SU-DHL-6 (cell line): Measurements from ENCODE around the gene ARFGAP3.

Experiments used
- EZH2phosphoT487 ChIP-seq: fragments of 200-600 bp; sonication (generic), shearing (Covaris generic); conservative IDR thresholded peaks from 2 replicates; pipeline ENCODE4 v1.6.1; 2018; ENCODE audit warnings: mild to moderate bottlenecking, antibody characterized with exemption, low read length, moderate library complexity, mixed read lengths
- TF ChIP-seq, protein P1 (sequence below): fragments of 200-600 bp; sonication (generic); IDR thresholded peaks from one replicate; pipeline ENCODE4 v1.5.1; 2017; ENCODE audit warnings: antibody characterized with exemption, mild to moderate bottlenecking, low read length, moderate library complexity; ENCODE audit not compliant: insufficient read depth, poor library complexity, severe bottlenecking

GRCh38 chr22:42884616-42885375, 27.7 kb upstream of the ARFGAP3 start:
- TF ChIP-seq, protein P1, sequence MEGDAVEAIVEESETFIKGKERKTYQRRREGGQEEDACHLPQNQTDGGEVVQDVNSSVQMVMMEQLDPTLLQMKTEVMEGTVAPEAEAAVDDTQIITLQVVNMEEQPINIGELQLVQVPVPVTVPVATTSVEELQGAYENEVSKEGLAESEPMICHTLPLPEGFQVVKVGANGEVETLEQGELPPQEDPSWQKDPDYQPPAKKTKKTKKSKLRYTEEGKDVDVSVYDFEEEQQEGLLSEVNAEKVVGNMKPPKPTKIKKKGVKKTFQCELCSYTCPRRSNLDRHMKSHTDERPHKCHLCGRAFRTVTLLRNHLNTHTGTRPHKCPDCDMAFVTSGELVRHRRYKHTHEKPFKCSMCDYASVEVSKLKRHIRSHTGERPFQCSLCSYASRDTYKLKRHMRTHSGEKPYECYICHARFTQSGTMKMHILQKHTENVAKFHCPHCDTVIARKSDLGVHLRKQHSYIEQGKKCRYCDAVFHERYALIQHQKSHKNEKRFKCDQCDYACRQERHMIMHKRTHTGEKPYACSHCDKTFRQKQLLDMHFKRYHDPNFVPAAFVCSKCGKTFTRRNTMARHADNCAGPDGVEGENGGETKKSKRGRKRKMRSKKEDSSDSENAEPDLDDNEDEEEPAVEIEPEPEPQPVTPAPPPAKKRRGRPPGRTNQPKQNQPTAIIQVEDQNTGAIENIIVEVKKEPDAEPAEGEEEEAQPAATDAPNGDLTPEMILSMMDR, result no peak
- no peak for TF ChIP-seq EZH2phosphoT487
